DMS 273 (cell line): ENCODE data around the gene MYO1B.

ENCODE experiments used
- DNase-seq: peaks from one replicate; lab custom pipeline; 2025; ENCODE audit not compliant: unreplicated experiment; lab: John Stamatoyannopoulos, UW

Gene MYO1B

GRCh38 chr2:191319186-191319585 is 74.0 kb downstream of the MYO1B start:
- no peak for DNase-seq

- peak; percentile 10 for DNase-seq
Measured at GRCh38 chr2:191320881-191321280, 75.7 kb downstream of the MYO1B start.

- peak; percentile 82 for DNase-seq
Measured at GRCh38 chr2:191321861-191322662, 76.9 kb downstream of the MYO1B start.

GRCh38 chr2:191322828-191323506 is 77.8 kb downstream of the MYO1B start:
- DNase-seq = no peak

GRCh38 chr2:191325651-191326365 is 80.6 kb downstream of the MYO1B start:
- no peak for DNase-seq

DNA sequence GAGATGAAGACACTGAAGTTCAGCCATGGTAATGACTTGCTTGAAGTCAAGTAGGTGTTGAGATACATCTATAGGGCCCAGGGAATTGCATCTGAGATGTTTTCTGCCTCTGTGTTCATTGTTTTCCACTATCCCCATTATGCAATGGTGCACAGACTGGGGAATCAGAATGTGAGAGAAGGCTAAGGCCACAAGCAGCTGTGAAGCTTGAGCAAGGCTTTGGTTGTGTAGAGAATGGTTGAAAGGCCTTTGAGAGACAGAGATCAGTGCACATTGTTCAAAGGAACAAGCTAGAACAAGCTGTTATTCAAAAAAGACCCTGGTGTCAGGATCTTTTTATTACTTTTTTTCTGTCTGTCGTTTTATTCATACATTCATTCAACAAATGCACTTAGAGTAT is 82.3 kb downstream of the MYO1B start:
- DNase-seq = no peak

- DNase-seq = no peak
Measured at GRCh38 chr2:191328150-191328809, 83.1 kb downstream of the MYO1B start.

GRCh38 chr2:191329841-191330240 is 84.6 kb downstream of the MYO1B start:
- no peak for DNase-seq

GRCh38 chr2:191333911-191334357 is 88.7 kb downstream of the MYO1B start:
- DNase-seq = no peak

DNA sequence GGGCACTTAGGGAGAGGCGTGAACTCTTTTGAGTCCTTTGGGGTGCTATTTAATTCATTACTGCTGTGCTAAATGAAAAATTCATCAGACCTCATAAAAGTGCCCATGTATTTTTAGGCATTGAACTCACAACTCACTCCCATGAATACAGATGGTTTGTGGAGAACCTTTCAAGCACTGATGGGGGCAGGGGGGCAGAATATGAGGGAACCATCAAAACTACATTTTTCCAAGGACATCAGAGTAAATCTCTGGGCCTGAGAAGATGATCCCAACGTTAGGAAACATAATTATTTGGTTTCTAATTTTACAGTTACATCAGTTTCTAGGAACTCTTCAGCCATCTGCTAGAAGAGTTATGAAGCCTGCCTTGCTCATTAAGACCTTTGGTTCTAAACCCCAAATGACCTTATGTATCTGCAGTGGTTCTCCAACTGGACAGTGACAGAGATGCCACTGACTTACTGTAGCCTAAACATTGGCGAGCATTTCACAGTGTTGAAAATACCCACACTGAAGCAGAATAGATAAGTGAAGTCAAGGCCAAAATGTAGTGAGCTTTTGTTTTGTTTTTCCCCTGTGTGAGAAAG is 90.8 kb downstream of the MYO1B start:
- DNase-seq = no peak

GRCh38 chr2:191341436-191341835 is 96.2 kb downstream of the MYO1B start:
- no peak for DNase-seq

GRCh38 chr2:191343796-191344338 is 98.7 kb downstream of the MYO1B start:
- DNase-seq = no peak

DNA sequence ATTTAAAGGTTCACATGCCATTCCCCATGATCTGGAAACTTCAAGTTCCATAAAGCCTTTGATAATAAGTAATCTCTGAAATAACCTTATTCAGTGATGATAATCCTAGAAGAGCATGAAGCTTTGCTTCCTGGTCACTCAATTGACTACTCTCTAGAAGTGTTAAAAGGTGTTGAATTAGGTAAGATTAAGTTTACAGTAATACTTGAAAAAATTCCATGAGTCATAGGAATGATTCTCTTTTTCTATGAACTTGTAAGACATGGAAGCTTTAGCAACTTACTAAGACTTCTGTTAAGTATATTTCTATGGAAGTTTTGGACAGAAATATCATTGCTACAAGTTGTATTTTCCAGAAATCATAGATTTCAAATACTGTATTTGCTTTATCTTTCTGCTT is 100.6 kb downstream of the MYO1B start:
- no peak for DNase-seq

- no peak for DNase-seq
Measured at GRCh38 chr2:191347154-191347553, 102.0 kb downstream of the MYO1B start.

DNA sequence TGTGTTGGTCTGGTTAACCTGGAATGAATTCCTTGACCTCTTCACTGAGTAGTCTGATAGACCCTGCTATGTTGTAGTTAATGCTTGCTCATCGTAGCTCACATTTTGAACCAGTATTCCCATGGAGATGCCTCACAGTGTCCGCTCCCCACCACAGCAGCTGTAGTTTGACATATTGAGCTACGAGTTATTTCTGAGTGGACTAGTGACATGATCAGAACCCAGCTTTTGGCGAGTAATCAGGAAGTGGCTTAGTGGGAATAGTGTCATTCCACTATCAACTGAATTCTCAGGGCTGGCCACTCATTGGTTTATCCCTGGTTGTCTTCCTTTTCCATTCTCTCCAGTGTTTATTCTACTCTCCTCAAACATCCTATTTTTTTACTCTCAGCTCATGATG is 102.7 kb downstream of the MYO1B start:
- no peak for DNase-seq

DNA sequence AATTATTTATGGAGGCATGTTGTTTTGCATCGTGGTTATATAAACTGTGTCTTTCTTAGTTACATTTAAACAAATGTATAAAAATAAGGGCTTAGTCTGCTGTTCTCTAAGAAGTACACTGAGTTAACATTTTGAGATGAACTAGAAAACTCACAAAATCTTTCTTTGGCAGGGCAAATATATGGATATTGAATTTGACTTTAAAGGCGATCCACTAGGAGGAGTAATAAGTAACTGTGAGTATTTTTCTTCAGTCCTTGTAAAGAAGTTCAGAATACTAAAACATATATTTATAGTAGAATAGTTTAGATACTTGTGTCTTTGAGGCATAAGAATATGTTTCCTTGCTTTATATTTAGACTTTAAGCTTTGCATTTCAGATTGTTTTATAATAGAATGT is 104.8 kb downstream of the MYO1B start:
- no peak for DNase-seq

GRCh38 chr2:191350826-191351225 is 105.6 kb downstream of the MYO1B start:
- no peak for DNase-seq

DNA sequence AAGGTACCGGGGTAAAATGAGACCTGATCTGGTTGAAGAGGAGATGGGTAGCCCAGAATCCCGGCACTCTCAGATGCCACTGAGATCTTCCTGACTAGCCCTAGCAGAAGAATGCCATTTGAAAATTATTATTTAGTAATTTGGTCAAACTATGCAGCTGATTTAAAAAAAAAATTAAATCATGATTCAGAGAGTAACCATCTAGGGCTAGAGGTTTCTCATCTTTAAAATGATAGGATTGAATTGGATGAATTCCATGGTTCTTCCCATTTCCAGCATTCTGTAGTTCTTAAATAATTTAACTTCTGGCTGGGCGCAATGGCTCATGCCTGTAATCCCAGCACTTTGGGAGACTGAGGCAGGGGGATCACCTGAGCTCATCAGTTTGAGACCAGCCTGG is 106.1 kb downstream of the MYO1B start:
- no peak for DNase-seq

DNA sequence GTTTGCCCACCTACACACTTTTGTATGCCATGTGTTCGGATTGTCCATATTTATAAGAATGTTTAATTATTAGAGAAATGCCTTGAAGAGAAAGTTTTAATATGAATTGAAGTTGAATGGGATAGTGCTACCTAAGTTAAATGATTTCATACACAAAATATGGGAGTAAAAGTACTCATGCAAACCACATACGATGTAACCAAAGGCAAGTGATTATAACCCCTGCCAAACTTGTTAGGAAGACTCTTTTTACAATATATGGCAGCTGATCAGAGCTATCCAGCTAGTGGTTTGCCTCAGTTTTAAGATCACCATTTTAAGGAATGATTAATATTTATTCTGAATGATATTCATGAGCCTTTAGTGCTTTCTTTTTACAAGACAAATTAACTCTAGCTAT is 106.7 kb downstream of the MYO1B start:
- DNase-seq = no peak

DNA sequence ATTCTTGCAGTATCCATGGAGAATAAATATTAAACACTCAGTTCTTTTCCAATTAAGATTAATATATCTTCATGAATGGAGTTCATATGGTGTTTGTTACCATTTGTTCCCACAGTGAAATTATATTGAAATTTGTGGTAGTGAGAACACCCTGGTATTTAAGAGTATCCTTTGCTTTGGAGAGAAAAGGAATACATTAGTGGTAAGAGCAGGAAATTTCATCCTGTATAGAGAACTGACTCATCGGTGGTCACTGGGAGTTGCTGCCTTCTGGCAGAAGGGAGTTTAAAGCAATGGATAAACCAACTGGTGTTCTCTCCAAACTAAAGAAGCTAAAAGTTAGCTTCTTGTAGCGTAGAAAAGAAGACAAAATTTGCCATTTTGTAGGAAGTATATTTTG is 107.3 kb downstream of the MYO1B start:
- DNase-seq = no peak
